Measurements from ENCODE around the gene BCL11B. TPM values are rescaled to one million over a fixed set of nuclear protein-coding genes. Genes with fewer than 3 reads are reported as not detected.

Gene BCL11B
- 0.11 TPM for polyA plus RNA-seq (2013)

- ChIA-PET POLR2A (no interaction called here), CTCF (no interaction called here)
- H3K9me3 ChIP-seq (ENCODE audit: control extremely low read depth in 1 of 5, control insufficient read depth in 4 of 5, insufficient read depth in 2 of 5, low read depth in 1 of 5, low read length in 4 of 5): no peaks in the 10 kb centered on the region
- H3K4me3 ChIP-seq (ENCODE audit: control insufficient read depth in 1 of 7, extremely low read depth in 1 of 7, insufficient read depth in 4 of 7, low read depth in 2 of 7, low read length in 6 of 7): peak within 1 kb of the TSS; percentile 36 to 75 (median 55)
- H3K27me3 ChIP-seq (replicated peaks in 2 of 5; ENCODE audit: control insufficient read depth in 4 of 5, insufficient read depth in 5 of 5, low read length in 4 of 5): peaks cover 0 to 99% (median 53%) of the 10 kb centered on the region in 5 experiments
- WGBS (ENCODE audit: insufficient coverage): 1% methylated on average over 27 of the region's 50 CpGs
- H3K36me3 ChIP-seq (ENCODE audit: control insufficient read depth in 4 of 4, insufficient read depth in 4 of 4, low read length in 3 of 4): no peaks in the 10 kb centered on the region
- no peak within 1 kb of the TSS for H3K27ac ChIP-seq (ENCODE audit: insufficient read depth in 1 of 2, low read depth in 1 of 2, low read length in 2 of 2, poor library complexity in 1 of 2, severe bottlenecking in 2 of 2)
- peak; percentile 87 to 92 (median 89) for DNase-seq
- peaks cover 3 to 46% (median 34%) of the 10 kb centered on the region in 4 experiments for H3K4me1 ChIP-seq (ENCODE audit: control extremely low read depth in 1 of 4, control insufficient read depth in 4 of 4, insufficient read depth in 4 of 4, low read length in 3 of 4)
These were observed at the start of gene BCL11B for GRCh38 chr14:99271951-99272631. BCL11B (minus strand) TSS chr14:99272197; CDS start chr14:99271218, 979 bp downstream.

GRCh38 chr14:99321236-99321925, 49.4 kb upstream of the BCL11B start:
- Histone ChIP-seq H3K4me1 (ENCODE audit: control extremely low read depth in 1 of 4, control insufficient read depth in 4 of 4, insufficient read depth in 4 of 4, low read length in 3 of 4) (peaks cover 0 to 5% (median 0%) of the 10 kb centered on the region in 4 experiments), H3K9me3 (ENCODE audit: control extremely low read depth in 1 of 5, control insufficient read depth in 4 of 5, insufficient read depth in 2 of 5, low read depth in 1 of 5, low read length in 4 of 5) (no peaks in the 10 kb centered on the region), H3K27ac (ENCODE audit: insufficient read depth in 1 of 2, low read depth in 1 of 2, low read length in 2 of 2, poor library complexity in 1 of 2, severe bottlenecking in 2 of 2) (no peak overlapping the region), H3K4me3 (ENCODE audit: control insufficient read depth in 1 of 7, extremely low read depth in 1 of 7, insufficient read depth in 4 of 7, low read depth in 2 of 7, low read length in 6 of 7) (no peak overlapping the region), H3K36me3 (ENCODE audit: control insufficient read depth in 4 of 4, insufficient read depth in 4 of 4, low read length in 3 of 4) (no peaks in the 10 kb centered on the region), H3K27me3 (replicated peaks in 2 of 5; ENCODE audit: control insufficient read depth in 4 of 5, insufficient read depth in 5 of 5, low read length in 4 of 5) (peaks cover 0 to 4% (median 2%) of the 10 kb centered on the region in 5 experiments)
- ChIA-PET POLR2A (no interaction called here), CTCF (interaction anchor here (1.0 to 3.7 kb wide), 3 partner anchors 67 to 94 kb away, joined by 4 to 51 read pairs (median 9); no protein-coding TSS in a partner anchor)
- DNase-seq: no peak
- 99% methylated on average over 13 of the region's 16 CpGs for WGBS (ENCODE audit: insufficient coverage)

- no peak for DNase-seq
- Histone ChIP-seq H3K27me3 (replicated peaks in 2 of 5; ENCODE audit: control insufficient read depth in 4 of 5, insufficient read depth in 5 of 5, low read length in 4 of 5) (peaks cover 0 to 3% (median 0%) of the 10 kb centered on the region in 5 experiments), H3K36me3 (ENCODE audit: control insufficient read depth in 4 of 4, insufficient read depth in 4 of 4, low read length in 3 of 4) (no peaks in the 10 kb centered on the region), H3K9me3 (ENCODE audit: control extremely low read depth in 1 of 5, control insufficient read depth in 4 of 5, insufficient read depth in 2 of 5, low read depth in 1 of 5, low read length in 4 of 5) (no peaks in the 10 kb centered on the region), H3K4me1 (ENCODE audit: control extremely low read depth in 1 of 4, control insufficient read depth in 4 of 4, insufficient read depth in 4 of 4, low read length in 3 of 4) (peaks cover 0 to 5% (median 0%) of the 10 kb centered on the region in 4 experiments), H3K4me3 (ENCODE audit: control insufficient read depth in 1 of 7, extremely low read depth in 1 of 7, insufficient read depth in 4 of 7, low read depth in 2 of 7, low read length in 6 of 7) (no peak overlapping the region), H3K27ac (ENCODE audit: insufficient read depth in 1 of 2, low read depth in 1 of 2, low read length in 2 of 2, poor library complexity in 1 of 2, severe bottlenecking in 2 of 2) (no peak overlapping the region)
- ChIA-PET CTCF (interaction anchor here (1.0 to 3.7 kb wide), 4 partner anchors 18 to 94 kb away, joined by 3 to 51 read pairs (median 4); no protein-coding TSS in a partner anchor), POLR2A (no interaction called here)
- WGBS (ENCODE audit: insufficient coverage): 73% methylated on average over 20 of the region's 27 CpGs
These were observed 48.7 kb upstream of the BCL11B start for GRCh38 chr14:99320621-99321235.

GRCh38 chr14:99320105-99320572, 48.1 kb upstream of the BCL11B start:
- H3K27me3 ChIP-seq (replicated peaks in 2 of 5; ENCODE audit: control insufficient read depth in 4 of 5, insufficient read depth in 5 of 5, low read length in 4 of 5): peaks cover 0 to 4% (median 0%) of the 10 kb centered on the region in 5 experiments
- no peak overlapping the region for H3K27ac ChIP-seq (ENCODE audit: insufficient read depth in 1 of 2, low read depth in 1 of 2, low read length in 2 of 2, poor library complexity in 1 of 2, severe bottlenecking in 2 of 2)
- H3K36me3 ChIP-seq (ENCODE audit: control insufficient read depth in 4 of 4, insufficient read depth in 4 of 4, low read length in 3 of 4): no peaks in the 10 kb centered on the region
- H3K4me3 ChIP-seq (ENCODE audit: control insufficient read depth in 1 of 7, extremely low read depth in 1 of 7, insufficient read depth in 4 of 7, low read depth in 2 of 7, low read length in 6 of 7): no peak overlapping the region
- H3K4me1 ChIP-seq (ENCODE audit: control extremely low read depth in 1 of 4, control insufficient read depth in 4 of 4, insufficient read depth in 4 of 4, low read length in 3 of 4): peaks cover 0 to 3% (median 0%) of the 10 kb centered on the region in 4 experiments
- peak; percentile 47 to 78 (median 74) for DNase-seq
- POLR2A ChIA-PET: no interaction called here
- CTCF ChIA-PET: interaction anchor here (0.6 to 3.7 kb wide), 7 partner anchors 9 to 104 kb away, joined by 3 to 51 read pairs (median 3); no protein-coding TSS in a partner anchor
- H3K9me3 ChIP-seq (ENCODE audit: control extremely low read depth in 1 of 5, control insufficient read depth in 4 of 5, insufficient read depth in 2 of 5, low read depth in 1 of 5, low read length in 4 of 5): no peaks in the 10 kb centered on the region
- WGBS (ENCODE audit: insufficient coverage): 5% methylated on average over 11 of the region's 23 CpGs

GRCh38 chr14:99318959-99319295, 46.9 kb upstream of the BCL11B start:
- CTCF ChIA-PET: interaction anchor here (3.7 kb wide), 1 partner anchor 96 kb away, joined by 51 read pairs; no protein-coding TSS in a partner anchor
- WGBS (ENCODE audit: insufficient coverage): 100% methylated on average over 1 of the region's 6 CpGs
- no peaks in the 10 kb centered on the region for H3K9me3 ChIP-seq (ENCODE audit: control extremely low read depth in 1 of 5, control insufficient read depth in 4 of 5, insufficient read depth in 2 of 5, low read depth in 1 of 5, low read length in 4 of 5)
- no peak overlapping the region for H3K27ac ChIP-seq (ENCODE audit: insufficient read depth in 1 of 2, low read depth in 1 of 2, low read length in 2 of 2, poor library complexity in 1 of 2, severe bottlenecking in 2 of 2)
- H3K4me1 ChIP-seq (ENCODE audit: control extremely low read depth in 1 of 4, control insufficient read depth in 4 of 4, insufficient read depth in 4 of 4, low read length in 3 of 4): peaks cover 0 to 3% (median 0%) of the 10 kb centered on the region in 4 experiments
- H3K27me3 ChIP-seq (replicated peaks in 2 of 5; ENCODE audit: control insufficient read depth in 4 of 5, insufficient read depth in 5 of 5, low read length in 4 of 5): peaks cover 0 to 8% (median 4%) of the 10 kb centered on the region in 5 experiments
- DNase-seq: no peak
- POLR2A ChIA-PET: no interaction called here
- H3K36me3 ChIP-seq (ENCODE audit: control insufficient read depth in 4 of 4, insufficient read depth in 4 of 4, low read length in 3 of 4): no peaks in the 10 kb centered on the region
- H3K4me3 ChIP-seq (ENCODE audit: control insufficient read depth in 1 of 7, extremely low read depth in 1 of 7, insufficient read depth in 4 of 7, low read depth in 2 of 7, low read length in 6 of 7): no peak overlapping the region

GRCh38 chr14:99318091-99318958, 46.3 kb upstream of the BCL11B start:
- CTCF ChIA-PET: interaction anchor here (3.7 kb wide), 1 partner anchor 97 kb away, joined by 51 read pairs; no protein-coding TSS in a partner anchor
- no peak overlapping the region for H3K27ac ChIP-seq (ENCODE audit: insufficient read depth in 1 of 2, low read depth in 1 of 2, low read length in 2 of 2, poor library complexity in 1 of 2, severe bottlenecking in 2 of 2)
- H3K4me3 ChIP-seq (ENCODE audit: control insufficient read depth in 1 of 7, extremely low read depth in 1 of 7, insufficient read depth in 4 of 7, low read depth in 2 of 7, low read length in 6 of 7): no peak overlapping the region
- 83% methylated on average over 13 of the region's 13 CpGs for WGBS (ENCODE audit: insufficient coverage)
- H3K36me3 ChIP-seq (ENCODE audit: control insufficient read depth in 4 of 4, insufficient read depth in 4 of 4, low read length in 3 of 4): no peaks in the 10 kb centered on the region
- H3K9me3 ChIP-seq (ENCODE audit: control extremely low read depth in 1 of 5, control insufficient read depth in 4 of 5, insufficient read depth in 2 of 5, low read depth in 1 of 5, low read length in 4 of 5): no peaks in the 10 kb centered on the region
- H3K4me1 ChIP-seq (ENCODE audit: control extremely low read depth in 1 of 4, control insufficient read depth in 4 of 4, insufficient read depth in 4 of 4, low read length in 3 of 4): peaks cover 0 to 3% (median 0%) of the 10 kb centered on the region in 4 experiments
- DNase-seq: no peak
- POLR2A ChIA-PET: no interaction called here
- peaks cover 0 to 8% (median 4%) of the 10 kb centered on the region in 5 experiments for H3K27me3 ChIP-seq (replicated peaks in 2 of 5; ENCODE audit: control insufficient read depth in 4 of 5, insufficient read depth in 5 of 5, low read length in 4 of 5)
